NCI-H2081 (cell line): ENCODE measurements around the gene EIF2AK3.
"Not testable (repeated sequence)": the region's sequence is repeated elsewhere in the genome, so short reads cannot be mapped to it uniquely, and the experiment has no call there.

ENCODE experiments used
- DNase-seq, 2 experiments: peaks; one replicate each; lab custom pipeline; 2025; lab: John Stamatoyannopoulos, UW

The EIF2AK3 gene

DNA sequence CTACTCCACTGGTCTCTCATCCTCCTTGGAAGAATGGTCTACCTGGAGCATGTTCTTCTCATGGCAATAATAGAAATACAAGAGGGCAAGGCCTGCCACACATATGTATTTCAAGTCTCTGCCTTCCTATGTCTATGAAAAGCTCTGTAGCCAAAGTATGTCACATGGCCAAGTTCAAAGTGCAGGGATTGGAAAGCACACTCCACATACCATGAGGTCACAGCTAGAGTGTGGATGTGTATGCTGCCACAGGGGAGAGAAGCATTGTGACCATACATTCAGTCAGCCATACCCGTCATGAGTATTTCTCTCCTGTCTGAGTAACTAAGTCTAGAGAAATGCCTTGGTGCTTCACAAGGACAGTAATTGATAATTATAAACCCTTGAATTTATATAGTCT is 8.8 kb upstream of the EIF2AK3 start:
- DNase-seq, result no peak

- no peak for DNase-seq
Observed at GRCh38 chr2:88632569-88632968, 5.3 kb upstream of the EIF2AK3 start.

DNA sequence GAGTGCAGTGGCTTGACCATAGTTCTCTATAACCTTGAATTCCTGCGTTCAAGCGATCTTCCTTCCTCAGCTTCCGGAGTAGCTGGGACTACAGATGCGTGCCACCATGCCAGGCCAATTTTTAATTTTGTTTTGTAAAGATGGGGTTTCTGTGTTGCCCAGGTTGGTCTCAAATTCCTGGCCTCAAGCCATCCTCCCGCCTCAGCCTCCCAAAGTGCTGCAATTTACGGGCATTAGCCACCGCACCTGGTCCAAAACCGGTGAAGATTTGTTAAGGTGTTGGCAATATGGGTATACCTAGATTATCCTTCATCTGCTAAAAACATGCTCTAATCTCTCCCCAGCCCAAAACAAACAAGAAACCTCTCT is 1.3 kb upstream of the EIF2AK3 start:
- DNase-seq, result no peak

- DNase-seq, result peak in 1 of 2 experiments; percentile 66
Observed at GRCh38 chr2:88627856-88628570, 749 bp upstream of the EIF2AK3 start.

- DNase-seq, result peak; percentile 14 to 35
Observed at GRCh38 chr2:88626171-88627054, 851 bp downstream of the EIF2AK3 start.

DNA sequence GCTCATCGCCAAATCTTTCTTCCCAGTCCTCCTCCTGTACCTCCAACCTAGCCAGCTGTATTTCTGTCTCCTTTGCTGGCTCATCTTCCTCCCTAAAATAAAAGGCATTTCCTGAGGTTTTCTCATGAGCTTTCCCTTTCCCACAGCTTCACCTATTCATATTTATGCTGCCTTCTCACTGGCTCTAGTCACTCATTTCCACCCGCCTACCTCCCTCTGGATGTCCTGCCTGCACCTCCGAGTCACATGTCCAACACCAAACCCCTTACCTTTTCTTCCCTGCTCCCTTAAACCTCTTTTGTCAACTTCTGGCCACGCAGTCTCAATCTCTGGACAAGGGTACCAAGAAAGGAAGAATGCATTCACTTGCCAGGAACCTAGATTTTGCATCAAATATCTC is 2.8 kb downstream of the EIF2AK3 start:
- DNase-seq, result no peak

DNA sequence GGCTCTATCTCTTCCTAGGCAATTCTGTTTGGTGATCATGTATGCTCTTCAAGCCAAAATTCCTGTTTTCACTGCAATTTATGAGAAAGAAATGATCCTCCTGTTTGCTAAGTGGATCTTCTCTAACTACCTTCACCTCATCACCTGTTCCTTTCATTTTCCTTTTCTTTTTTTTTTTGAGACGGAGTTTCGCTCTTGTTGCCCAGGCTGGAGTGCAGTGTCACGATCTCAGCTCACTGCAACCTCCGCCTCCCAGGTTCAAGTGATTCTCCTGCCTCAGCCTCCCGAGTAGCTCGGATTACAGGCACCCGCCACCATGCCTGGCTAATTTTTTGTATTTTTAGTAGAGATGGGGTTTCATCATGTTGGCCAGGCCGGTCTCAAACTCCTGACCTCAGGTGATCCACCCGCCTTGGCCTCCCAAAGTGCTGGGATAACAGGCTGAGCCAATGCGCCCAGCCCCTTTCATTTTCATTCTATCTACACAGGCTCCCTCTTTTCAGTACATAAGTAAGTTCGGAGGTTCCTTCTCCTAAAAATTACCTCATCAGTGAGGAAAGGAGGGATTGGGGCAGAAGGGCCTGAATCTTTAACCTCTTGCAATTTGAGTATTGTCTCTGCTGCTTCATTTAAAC is 3.3 kb downstream of the EIF2AK3 start:
- not testable (repeated sequence) for DNase-seq

DNA sequence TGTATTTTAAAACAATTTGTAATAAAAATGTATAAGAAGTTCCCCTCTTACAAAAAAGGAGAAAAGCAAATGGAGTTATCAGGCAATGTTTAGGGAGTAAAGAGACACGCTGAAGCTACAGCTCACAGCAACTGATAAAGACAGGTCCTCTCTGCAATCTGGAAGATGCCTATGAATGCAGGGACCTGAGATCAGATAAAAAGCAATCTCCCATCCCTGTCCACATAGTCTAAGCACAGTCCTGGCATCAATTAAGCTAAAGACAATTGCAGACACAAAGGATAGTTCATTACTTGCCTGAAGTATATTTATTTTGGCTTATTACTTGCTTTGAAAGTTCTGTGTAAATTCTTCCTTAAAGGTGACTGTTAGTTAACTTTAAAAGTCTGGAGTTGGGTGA is 5.0 kb downstream of the EIF2AK3 start:
- DNase-seq, result no peak

DNA sequence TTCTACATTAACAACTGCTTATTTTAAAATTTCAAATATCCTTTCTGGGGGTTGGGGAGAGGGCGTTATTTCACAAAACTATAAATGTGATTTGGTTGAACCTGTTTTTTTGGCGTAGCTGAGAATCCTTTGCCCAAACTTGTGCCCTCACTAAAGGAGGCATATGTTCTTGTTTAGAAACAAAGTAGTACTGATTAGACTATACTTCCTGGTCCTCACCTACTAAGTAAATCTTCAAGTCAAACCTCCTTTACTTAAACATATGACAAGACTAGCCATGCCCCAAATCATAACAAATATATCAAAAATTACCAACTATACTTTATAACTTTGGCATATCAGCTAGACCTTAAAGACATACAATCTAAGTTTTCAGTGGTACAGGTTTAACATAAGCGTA is 5.8 kb downstream of the EIF2AK3 start:
- no peak for DNase-seq

DNA sequence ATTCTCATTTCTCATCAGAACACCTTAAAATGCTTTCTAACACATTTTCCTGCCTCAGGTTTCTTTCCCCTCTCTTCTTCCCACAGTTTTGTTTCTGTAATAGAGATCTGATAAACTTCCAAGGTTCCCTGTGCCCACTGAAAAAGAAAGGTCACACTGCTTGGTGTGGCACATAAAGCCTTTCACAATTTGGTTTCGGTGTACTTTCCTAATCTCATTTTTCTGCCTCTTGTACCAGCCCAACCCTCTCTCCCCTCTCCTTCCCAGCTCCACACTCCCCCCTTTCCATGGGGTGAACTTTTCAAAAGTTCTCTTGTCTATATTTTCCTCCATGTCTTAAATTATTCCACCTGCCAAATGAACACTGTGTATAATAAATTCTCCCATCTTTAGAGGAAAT is 7.2 kb downstream of the EIF2AK3 start:
- no peak for DNase-seq

DNA sequence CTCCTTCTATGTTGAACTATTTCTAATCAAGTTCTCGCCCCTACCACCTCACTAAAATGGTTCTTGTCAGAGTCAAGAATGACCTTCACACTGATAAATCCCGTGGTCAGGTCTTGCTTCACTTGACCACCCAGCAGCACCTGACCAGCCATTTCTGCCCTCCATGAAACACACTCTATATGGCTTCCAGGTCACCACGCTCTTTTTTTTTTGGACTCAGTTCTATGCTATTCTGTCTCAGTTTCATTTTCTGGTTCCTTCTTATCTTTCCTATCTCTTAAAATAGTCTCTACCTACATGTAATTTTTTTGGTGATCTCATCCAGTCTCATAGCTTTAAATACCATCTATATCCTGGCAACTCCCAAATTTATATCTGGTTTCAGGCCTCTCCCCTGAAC is 11.4 kb downstream of the EIF2AK3 start:
- DNase-seq, result no peak

DNA sequence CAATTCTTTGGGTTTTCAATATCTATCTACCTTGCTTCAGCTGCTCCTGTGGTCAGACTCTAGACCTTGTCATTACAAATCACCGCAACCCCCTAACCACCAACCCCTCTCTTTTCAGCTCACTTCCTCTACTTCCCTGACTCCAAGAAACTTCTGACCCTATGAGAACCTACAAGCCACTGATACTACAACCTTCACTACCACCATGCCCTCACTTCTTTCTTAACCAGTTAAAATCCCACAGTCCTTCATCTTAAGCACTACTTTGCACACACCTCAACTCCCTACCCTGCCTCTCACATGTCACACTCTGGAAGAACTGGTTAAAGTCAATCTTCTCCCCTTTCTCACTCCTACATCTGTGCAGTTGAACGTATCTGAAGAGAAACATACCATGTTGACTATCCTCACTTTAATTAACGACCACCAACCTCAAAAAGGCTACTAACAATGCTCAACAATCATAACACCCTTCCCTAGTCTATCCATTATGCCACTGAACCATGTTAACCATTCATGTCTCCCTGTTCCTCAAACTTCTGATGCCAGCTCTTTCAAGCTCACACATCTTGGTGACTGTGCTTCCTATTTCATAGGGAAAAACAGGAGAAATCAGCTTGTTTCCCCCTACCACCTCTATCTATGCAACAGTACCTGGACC is 12.6 kb downstream of the EIF2AK3 start:
- DNase-seq, result no peak

DNA sequence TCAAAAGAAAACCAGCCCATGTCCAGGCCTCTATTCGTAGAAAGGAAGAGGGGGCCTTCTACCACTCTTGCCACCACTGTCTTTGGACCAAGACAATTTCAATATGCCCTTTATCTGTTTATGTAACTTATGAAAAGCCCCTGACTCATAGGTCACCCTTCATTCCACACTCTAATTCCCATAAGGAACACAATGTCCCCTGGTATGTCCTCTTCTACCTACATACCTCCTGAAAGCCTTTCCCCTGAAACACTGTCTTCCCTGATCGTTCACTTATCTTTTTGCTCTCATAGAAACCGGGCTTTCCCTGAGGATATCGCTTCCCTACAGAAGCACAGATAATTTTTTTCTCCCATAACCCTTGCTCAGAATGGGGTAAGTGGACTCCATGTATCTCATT is 13.3 kb downstream of the EIF2AK3 start:
- DNase-seq, result no peak

DNA sequence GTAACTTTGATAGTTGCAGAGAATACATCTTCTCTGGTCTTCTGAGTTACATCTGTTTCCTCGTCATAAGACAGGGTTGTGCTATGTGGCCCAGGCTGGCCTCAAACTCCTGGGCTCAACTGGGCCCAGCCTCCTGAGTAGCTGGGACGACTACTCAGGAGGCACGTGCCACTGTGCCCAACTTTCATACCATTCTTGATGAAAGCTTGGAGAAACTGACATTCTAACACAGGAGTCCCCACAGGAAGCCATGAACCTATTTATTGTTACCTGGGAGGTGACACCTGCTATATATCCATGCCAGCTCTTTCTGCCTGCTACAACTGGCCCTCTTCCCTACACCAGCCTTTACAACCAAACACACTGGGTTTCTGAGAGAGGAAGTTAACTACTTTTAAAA is 19.1 kb downstream of the EIF2AK3 start:
- no peak for DNase-seq

DNA sequence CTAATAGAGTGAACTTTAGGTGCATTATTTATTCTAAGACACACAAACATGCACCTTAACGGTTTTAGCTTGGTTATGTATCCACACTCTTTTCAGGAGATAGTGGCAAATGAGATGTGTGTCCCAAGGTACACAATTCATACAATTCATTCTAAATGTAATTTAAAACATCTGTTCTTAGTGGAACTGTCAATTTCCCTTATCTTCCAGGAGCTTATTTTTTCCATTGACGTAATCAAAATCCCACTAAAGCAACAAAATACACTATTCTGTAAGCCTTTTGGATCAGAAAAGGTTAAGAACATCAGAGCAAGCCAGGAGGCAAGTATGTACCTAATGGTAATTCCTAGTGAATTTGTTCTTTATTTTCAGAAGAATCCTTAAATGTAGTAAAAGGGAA is 19.8 kb downstream of the EIF2AK3 start:
- DNase-seq, result no peak

- DNase-seq, result no peak
Observed at GRCh38 chr2:88606371-88607030, 20.8 kb downstream of the EIF2AK3 start.

DNA sequence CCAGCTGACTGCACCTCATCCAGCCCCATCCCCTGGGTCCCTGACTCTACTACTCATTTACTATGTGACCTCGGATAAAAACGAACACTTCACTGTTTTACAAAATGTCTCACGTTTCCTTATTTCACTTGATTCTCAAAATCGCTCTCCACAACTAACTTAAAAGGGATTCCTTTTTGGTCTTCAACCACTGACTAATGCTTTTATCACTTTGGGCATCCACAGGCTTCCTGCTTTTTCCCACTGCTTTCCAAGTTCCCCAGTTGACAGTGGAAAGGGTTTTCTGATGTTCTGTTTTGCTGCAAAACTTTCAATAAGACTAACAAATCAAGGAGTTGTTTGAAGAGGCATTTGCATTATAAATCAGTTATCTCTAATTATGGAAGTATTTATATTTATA is 24.1 kb downstream of the EIF2AK3 start:
- no peak for DNase-seq

DNA sequence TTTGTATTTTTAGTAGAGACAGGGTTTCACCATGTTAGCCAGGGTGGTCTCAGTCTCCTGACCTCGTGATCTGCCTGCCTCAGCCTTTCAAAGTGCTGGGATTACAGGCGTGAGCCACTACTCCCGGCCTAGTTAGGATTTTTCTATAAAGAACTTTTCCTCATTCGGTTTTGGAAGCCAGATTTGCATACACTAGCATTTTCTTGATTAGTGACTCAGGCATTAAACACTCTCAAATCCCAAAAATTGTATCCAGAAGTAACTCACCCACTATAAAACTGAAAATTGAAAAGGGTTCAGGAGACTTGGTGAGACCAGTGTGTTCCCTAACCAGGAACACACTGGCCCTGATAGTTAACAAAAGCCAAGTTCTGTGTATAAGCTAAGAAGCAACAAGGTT is 25.2 kb downstream of the EIF2AK3 start:
- no peak for DNase-seq

GRCh38 chr2:88601286-88601685 is 26.0 kb downstream of the EIF2AK3 start:
- DNase-seq, result no peak

GRCh38 chr2:88600038-88600465 is 27.2 kb downstream of the EIF2AK3 start:
- DNase-seq, result peak; percentile 6 to 55

DNA sequence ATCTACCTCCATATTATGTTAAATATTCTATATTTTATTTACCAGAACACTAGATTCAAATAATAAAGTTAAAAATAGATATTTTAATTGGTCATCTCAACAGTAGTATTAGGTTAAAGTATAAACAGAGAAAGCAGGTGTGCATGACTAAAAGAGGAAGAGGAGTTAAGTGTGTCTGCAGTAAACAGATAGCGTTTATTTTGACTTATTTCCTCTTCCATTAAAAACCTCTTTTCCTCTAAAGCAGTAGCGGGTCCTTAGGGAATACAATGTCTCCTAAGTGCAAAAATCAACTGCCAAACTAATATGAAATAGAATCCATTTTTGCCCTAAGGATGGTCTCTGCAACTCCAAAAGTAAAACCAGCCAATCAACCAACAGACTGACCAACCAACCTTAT is 27.7 kb downstream of the EIF2AK3 start:
- DNase-seq, result no peak

GRCh38 chr2:88597168-88597567 is 30.1 kb downstream of the EIF2AK3 start:
- DNase-seq, result no peak
